NT2/D1 (cell line): Measurements from ENCODE around the gene LGALS7B.

Source experiments
- SUZ12 ChIP-seq: IDR thresholded peaks from 2 replicates; pipeline ENCODE4 v1.6.1; 2011; ENCODE audit not compliant: insufficient read length, insufficient read depth; ENCODE audit errors: extremely low read depth
- YY1 ChIP-seq: IDR thresholded peaks from 2 replicates; pipeline ENCODE4 v1.6.1; 2011; ENCODE audit not compliant: insufficient read length, insufficient read depth
- ZNF274 ChIP-seq: IDR thresholded peaks from 2 replicates; pipeline ENCODE4 v1.6.1; 2011; ENCODE audit warnings: mild to moderate bottlenecking, low read depth, low read length

GRCh38 chr19:38745316-38745715 lies 43.7 kb upstream of the LGALS7B start:
- TF ChIP-seq ZNF274 (no peak), SUZ12 (no peak), YY1 (no peak)
